Inferior parietal cortex (tissue), 1 donor: Measurements from ENCODE around the gene PDE3A.

Experiments
- DNase-seq: peaks from one replicate; pipeline ENCODE4 v3.0.0-alpha.2; 2016; ENCODE audit errors: extremely low spot score

PDE3A gene

DNA sequence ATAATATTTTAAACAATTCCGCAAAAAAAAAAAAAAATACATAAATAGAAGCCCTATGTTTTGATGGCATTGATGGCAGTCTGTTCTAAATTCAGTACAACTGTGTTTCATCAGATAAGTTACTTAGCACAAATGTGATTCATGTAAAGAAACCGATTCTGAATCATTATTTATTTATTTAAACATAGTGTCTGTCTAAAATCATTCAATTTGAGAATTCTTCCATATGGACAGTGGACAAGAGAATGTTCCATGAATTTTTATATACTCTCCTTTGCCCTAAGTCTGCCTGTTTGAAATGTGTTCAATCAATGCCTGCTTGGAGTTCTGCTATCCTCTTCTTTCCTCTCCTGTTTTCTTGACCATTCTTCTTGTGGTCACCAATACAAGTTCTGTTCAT is 126.5 kb downstream of the PDE3A start:
- DNase-seq = no peak

DNA sequence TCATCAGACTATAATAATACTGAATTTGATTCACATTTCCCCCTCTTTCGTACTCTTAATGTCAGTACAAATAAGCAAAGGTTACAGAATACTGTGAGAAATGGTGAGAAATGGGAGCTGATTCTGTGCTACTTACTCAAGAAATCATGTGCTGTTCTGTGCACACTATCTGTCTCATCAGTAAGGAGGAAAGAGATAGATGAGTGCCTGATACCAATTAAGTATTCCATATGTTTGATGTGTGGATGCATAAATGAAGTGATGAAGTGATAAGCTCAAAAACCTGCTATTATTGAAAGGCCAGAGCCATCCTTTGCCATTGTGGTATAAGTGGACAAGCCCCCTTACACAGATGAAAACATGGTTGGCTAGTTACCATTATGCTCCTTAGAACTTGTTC is 127.7 kb downstream of the PDE3A start:
- no peak for DNase-seq

- DNase-seq = no peak
Measured at GRCh38 chr12:20497707-20498106, 129.4 kb downstream of the PDE3A start.

GRCh38 chr12:20501958-20502357 is 133.6 kb downstream of the PDE3A start:
- no peak for DNase-seq

DNA sequence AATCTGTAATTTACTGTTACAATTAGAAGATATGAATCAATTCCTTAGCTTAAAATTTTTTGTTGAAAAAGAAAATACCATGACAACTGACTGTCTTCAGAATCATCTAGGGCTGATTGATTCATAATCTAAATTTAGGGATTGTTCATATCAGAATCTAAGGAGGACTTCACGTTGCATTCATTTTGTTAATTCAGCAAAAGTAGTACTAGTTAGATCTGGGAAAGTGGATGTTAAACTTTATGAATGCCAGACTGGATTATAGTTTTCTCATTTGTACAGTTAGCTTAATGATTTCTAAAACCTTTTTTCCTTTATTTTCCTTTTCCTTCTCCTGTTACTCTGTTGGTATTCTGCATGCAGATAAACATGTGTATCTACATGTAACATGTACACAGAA is 135.5 kb downstream of the PDE3A start:
- no peak for DNase-seq

DNA sequence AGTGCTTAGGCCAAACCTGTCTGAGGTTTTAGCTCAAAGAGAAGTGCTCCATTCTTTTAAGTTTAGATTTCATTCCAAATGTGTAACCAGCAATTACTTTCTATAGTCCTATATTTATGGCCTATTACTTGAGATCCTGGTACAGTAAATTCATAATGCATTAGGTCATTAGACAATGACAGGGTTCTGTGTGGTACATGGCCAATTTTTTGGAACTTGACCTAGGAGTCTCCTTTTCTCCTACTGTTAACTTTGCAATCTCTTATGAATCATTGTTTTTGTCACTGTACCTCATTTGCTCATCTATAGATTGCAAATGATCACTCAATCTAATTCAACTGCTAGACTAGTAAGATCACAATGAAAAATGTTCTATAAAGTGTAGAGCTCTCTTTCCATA is 136.7 kb downstream of the PDE3A start:
- DNase-seq = no peak

DNA sequence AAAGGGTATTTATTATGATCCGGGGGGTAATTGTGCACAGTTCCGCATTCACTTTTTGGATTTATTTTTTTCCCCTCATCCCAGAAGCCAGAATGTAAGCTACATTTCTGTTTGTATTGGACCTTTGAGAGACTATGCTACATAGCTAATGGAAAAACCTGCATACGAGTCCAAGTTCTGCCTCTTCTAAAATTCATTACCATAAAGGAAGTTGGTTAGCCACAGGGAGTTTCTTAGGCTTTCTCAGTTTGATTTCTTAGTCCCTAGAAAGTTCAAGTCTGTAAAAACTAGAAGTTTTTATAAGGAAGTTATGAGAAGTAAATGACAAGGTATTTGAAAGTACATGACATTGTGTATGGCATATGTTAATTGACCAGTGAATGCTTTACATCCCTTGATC is 138.7 kb downstream of the PDE3A start:
- no peak for DNase-seq

GRCh38 chr12:20507711-20508110 is 139.4 kb downstream of the PDE3A start:
- no peak for DNase-seq

- DNase-seq = no peak
Measured at GRCh38 chr12:20508359-20508758, 140.0 kb downstream of the PDE3A start.

DNA sequence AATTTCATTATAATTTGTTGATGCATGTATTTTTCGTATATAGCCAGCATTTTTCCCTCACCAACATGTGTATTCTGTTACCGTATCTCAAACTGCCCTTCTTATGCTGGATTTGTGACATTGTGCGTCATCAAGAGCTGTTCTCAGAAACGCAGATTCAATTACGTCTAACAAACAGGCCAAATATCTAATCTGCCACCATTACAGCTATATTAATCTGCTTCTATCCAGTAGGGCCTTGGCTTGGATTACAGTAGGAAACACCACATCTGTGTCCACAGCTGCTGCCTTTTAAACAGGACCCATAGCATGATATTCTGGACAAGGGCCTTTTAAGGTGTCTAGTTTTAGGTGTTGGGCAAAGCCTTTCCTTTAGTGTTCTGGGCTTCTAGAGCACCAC is 140.6 kb downstream of the PDE3A start:
- no peak for DNase-seq

DNA sequence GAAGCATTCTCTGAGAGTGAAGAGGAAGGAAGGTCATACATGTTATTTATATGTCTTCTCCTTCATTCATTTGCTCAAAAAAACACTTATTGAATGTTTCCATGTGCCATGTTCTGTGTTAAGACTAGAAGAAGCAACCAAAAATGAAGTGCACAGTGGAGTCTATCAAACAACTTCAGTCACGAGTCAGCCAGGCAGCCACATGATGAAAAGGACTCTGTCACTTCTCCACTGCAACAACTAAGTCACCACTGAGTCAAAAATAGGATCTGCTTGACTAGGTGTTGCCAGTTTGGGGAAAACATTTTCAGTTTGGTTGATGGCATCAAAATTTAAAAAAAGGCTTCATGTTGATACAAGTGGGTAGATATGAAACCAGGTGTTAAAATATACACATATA is 142.5 kb downstream of the PDE3A start:
- no peak for DNase-seq

- DNase-seq = no peak
Measured at GRCh38 chr12:20513189-20513588, 144.9 kb downstream of the PDE3A start.

DNA sequence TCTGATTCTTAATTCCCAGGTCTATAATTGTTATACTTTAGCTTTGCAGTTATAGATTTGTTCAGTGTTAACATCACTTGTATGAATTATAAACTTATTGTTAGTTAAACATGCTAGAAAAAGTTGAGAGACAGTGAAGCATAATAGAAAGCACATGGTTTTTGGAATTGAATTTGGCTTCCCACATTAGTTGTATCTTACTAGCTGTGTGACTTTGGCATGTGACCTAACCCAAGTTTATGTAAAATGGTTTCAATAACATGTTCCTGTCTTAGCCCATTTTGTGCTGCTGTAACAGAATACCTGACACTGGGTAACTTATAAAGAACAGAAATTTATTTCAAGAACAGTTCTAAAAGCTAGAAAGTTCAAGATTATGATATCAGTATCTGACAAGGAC is 146.3 kb downstream of the PDE3A start:
- no peak for DNase-seq

GRCh38 chr12:20520532-20520931 is 152.2 kb downstream of the PDE3A start:
- DNase-seq = no peak

- DNase-seq = no peak
Measured at GRCh38 chr12:20523658-20524057, 155.3 kb downstream of the PDE3A start.

GRCh38 chr12:20524113-20524512 is 155.8 kb downstream of the PDE3A start:
- no peak for DNase-seq

GRCh38 chr12:20525064-20525610 is 156.8 kb downstream of the PDE3A start:
- no peak for DNase-seq

DNA sequence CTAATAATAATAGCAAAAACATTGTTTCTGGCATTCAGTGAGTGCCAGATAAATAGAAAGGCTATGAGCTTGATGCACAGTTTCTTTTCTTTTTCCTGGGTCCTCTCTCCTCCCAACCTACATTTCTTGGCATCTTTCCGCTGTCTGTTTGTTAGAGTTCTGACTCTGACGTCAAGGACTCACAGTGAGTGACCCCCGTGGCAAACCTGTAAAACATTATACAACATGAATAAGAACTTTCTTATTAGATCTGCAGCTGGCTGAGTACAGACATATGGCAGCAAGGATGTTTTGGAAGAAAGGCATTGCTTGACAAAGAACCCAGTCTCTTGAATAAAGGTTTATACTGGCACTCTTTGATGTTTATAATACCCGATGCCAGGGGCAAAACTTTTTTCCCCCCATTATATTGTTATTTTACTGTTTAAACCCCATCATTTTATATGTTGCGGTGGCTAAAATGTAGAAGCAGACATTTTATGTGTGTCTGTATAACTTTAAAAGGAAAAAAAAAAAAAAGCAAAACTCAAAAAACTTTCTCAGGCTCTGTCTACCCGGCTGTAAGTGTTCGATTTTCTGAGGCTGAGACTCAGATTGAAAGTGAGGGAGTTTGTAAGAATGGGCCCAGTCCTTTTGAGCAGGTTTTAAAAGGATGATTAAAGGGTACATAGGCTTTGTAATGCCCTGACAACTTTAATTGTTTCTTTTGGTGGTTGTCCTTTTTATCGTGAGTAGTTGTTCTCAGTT is 159.3 kb downstream of the PDE3A start:
- DNase-seq = no peak

- DNase-seq = no peak
Measured at GRCh38 chr12:20528208-20528607, 159.9 kb downstream of the PDE3A start.

DNA sequence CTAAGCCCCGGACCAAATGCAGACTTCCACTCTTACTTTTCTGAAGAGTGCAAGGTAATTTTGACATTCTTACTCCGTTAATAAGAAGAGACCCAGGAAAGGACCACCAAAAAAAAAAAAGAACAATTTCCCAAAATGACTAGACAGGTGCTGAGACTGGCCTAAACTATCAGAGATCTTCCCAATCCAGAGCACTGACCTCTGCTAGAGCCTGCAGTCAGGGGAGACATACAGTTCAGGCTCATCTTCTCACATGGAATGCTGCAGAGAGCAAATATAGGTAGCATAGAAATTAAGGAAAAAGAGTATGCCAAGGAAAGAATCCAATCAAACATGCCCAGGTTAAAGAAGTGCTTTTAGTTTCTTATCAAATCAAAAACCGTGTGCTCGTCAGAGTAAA is 177.9 kb downstream of the PDE3A start:
- no peak for DNase-seq

GRCh38 chr12:20547816-20548575 is 179.7 kb downstream of the PDE3A start:
- DNase-seq = no peak

GRCh38 chr12:20548611-20549010 is 180.3 kb downstream of the PDE3A start:
- DNase-seq = no peak

- peak; percentile 27 for DNase-seq
Measured at GRCh38 chr12:20549108-20549719, 180.9 kb downstream of the PDE3A start.
